SK-N-MC (cell line): Measurements from ENCODE around the gene STX7.

Experiments used
- EZH2 ChIP-seq: fragments of 200-600 bp; sonication (generic); IDR thresholded peaks from one replicate; pipeline ENCODE4 v1.6.1; 2017; ENCODE audit warnings: antibody characterized with exemption
- FOXP2 ChIP-seq: optimal IDR thresholded peaks from 2 replicates; pipeline ENCODE3; 2011; ENCODE audit warnings: mild to moderate bottlenecking, moderate library complexity; ENCODE audit not compliant: insufficient read depth; ENCODE audit errors: extremely low read length, control extremely low read depth
- POLR2AphosphoS5 ChIP-seq: IDR thresholded peaks from 2 replicates; pipeline ENCODE4 v1.6.1; 2012; ENCODE audit warnings: mild to moderate bottlenecking, low read depth, low read length, borderline replicate concordance

DNA sequence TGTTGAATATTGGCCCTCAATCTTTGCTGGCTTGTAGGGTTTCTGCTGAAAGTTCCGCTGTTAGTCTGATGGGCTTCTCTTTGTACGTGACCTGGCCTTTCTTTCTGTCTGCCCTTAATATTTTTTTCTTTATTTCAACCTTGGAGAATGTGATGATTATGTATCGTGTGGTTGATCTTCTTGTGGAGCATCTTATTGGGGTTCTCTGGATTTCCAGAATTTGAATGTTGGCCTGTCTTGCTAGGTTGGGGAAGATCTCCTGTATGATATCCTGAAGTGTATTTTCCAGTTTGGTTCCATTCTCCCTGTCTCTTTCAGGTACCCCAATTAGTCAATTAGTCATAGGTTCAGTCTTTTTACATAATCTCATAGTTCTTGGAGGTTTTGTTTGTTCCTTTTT is 89.1 kb downstream of the STX7 start:
- no peak for TF ChIP-seq POLR2AphosphoS5
- no peak for TF ChIP-seq EZH2
- TF ChIP-seq FOXP2: no peak
